Progenitor cell of endocrine pancreas (in vitro differentiated cells): ENCODE measurements around the gene HDAC8. TPM values are rescaled to one million over a fixed set of nuclear protein-coding genes. Genes with fewer than 3 reads are reported as not detected.
"Not testable (repeated sequence)": the region's sequence is repeated elsewhere in the genome, so short reads cannot be mapped to it uniquely, and the experiment has no call there.

ENCODE experiments used
- DNase-seq: peaks from one replicate; pipeline ENCODE4 v3.0.0; 2021; ENCODE audit warnings: low spot score; ENCODE audit not compliant: unreplicated experiment
- H3K27ac Mint-ChIP-seq: 2 replicates; pipeline ENCODE4 v1.8.0; 2021; ENCODE audit warnings: mild to moderate bottlenecking, moderate library complexity, mixed read lengths
- H3K27me3 Mint-ChIP-seq: 2 replicates; pipeline ENCODE4 v1.8.0; 2021; ENCODE audit warnings: mixed read lengths
- H3K36me3 Mint-ChIP-seq: 2 replicates; pipeline ENCODE4 v1.8.0; 2022; ENCODE audit warnings: mixed read lengths; ENCODE audit not compliant: insufficient read depth
- H3K4me1 Mint-ChIP-seq: 2 replicates; pipeline ENCODE4 v1.8.0; 2021; ENCODE audit warnings: low read depth, mixed read lengths
- H3K4me3 Mint-ChIP-seq: 2 replicates; pipeline ENCODE4 v1.8.0; 2021; ENCODE audit warnings: low read depth, mild to moderate bottlenecking, moderate library complexity, mixed read lengths
- H3K9me3 Mint-ChIP-seq: 2 replicates; pipeline ENCODE4 v1.8.0; 2021; ENCODE audit warnings: low read depth, mixed read lengths
- CTCF ChIP-seq: fragments of 200-600 bp; sonication (generic); IDR thresholded peaks from one replicate; pipeline ENCODE4 v1.5.0; 2021; ENCODE audit warnings: antibody characterized with exemption, mild to moderate bottlenecking; ENCODE audit not compliant: unreplicated experiment
- total RNA-seq: library from RNA; stranded (reverse); gene quantifications from 2 replicates; pipeline ENCODE4 v1.2.1, GENCODE V29; 2021

Gene HDAC8
- total RNA-seq, 1 donor from 2014 or later, result 38.4 TPM

- peak; percentile 12 for TF ChIP-seq CTCF
- H3K27me3 Mint-ChIP-seq, result no peaks in the 10 kb centered on the region
- peaks cover 6% of the 10 kb centered on the region for H3K36me3 Mint-ChIP-seq
- no peak overlapping the region for H3K4me3 Mint-ChIP-seq
- no peak for DNase-seq
- peak overlapping the region; percentile 40 for H3K27ac Mint-ChIP-seq
- peaks cover 14% of the 10 kb centered on the region for H3K9me3 Mint-ChIP-seq
- no peaks in the 10 kb centered on the region for H3K4me1 Mint-ChIP-seq
These were observed 36.7 kb upstream of the HDAC8 start for GRCh38 chrX:72609313-72609712.

GRCh38 chrX:72604705-72605104 lies 32.1 kb upstream of the HDAC8 start:
- Mint-ChIP-seq H3K27me3 (no peaks in the 10 kb centered on the region), H3K36me3 (peaks cover 4% of the 10 kb centered on the region), H3K4me1 (no peaks in the 10 kb centered on the region), H3K9me3 (peaks cover 17% of the 10 kb centered on the region), H3K27ac (no peak overlapping the region), H3K4me3 (no peak overlapping the region)
- no peak for TF ChIP-seq CTCF
- no peak for DNase-seq

GRCh38 chrX:72604112-72604511 lies 31.5 kb upstream of the HDAC8 start:
- peaks cover 17% of the 10 kb centered on the region for H3K9me3 Mint-ChIP-seq
- H3K36me3 Mint-ChIP-seq, result peaks cover 3% of the 10 kb centered on the region
- H3K4me3 Mint-ChIP-seq, result no peak overlapping the region
- H3K4me1 Mint-ChIP-seq, result no peaks in the 10 kb centered on the region
- TF ChIP-seq CTCF, result no peak
- no peak for DNase-seq
- no peak overlapping the region for H3K27ac Mint-ChIP-seq
- H3K27me3 Mint-ChIP-seq, result no peaks in the 10 kb centered on the region

GRCh38 chrX:72591038-72591437 lies 18.4 kb upstream of the HDAC8 start:
- H3K27me3 Mint-ChIP-seq, result not testable (repeated sequence)
- H3K9me3 Mint-ChIP-seq, result peaks cover 25% of the 10 kb centered on the region

GRCh38 chrX:72584163-72584562 lies 11.5 kb upstream of the HDAC8 start:
- no peak for DNase-seq
- peaks cover 14% of the 10 kb centered on the region for H3K36me3 Mint-ChIP-seq
- H3K9me3 Mint-ChIP-seq, result peaks cover 18% of the 10 kb centered on the region
- H3K4me3 Mint-ChIP-seq, result no peak overlapping the region
- H3K27ac Mint-ChIP-seq, result no peak overlapping the region
- H3K4me1 Mint-ChIP-seq, result no peaks in the 10 kb centered on the region
- TF ChIP-seq CTCF, result no peak
- no peaks in the 10 kb centered on the region for H3K27me3 Mint-ChIP-seq

More at GRCh38 chrX:72591038-72591437, 18.4 kb upstream of the HDAC8 start:
- H3K27ac Mint-ChIP-seq, H3K4me3 Mint-ChIP-seq, H3K4me1 Mint-ChIP-seq, DNase-seq: not testable (repeated sequence)
- peaks cover 12% of the 10 kb centered on the region for H3K36me3 Mint-ChIP-seq

GRCh38 chrX:72576141-72576894 lies 3.7 kb upstream of the HDAC8 start:
- H3K9me3 Mint-ChIP-seq, result peaks cover 7% of the 10 kb centered on the region
- H3K4me3 Mint-ChIP-seq, result no peak overlapping the region
- H3K27me3 Mint-ChIP-seq, result no peaks in the 10 kb centered on the region
- no peak overlapping the region for H3K27ac Mint-ChIP-seq
- H3K4me1 Mint-ChIP-seq, result peaks cover 3% of the 10 kb centered on the region
- TF ChIP-seq CTCF, result no peak
- no peak for DNase-seq
- H3K36me3 Mint-ChIP-seq, result no peaks in the 10 kb centered on the region
